Hematopoietic multipotent progenitor cell (in vitro differentiated cells): Measurements from ENCODE around the gene CABLES2. TPM values are rescaled to one million over a fixed set of nuclear protein-coding genes. Genes with fewer than 3 reads are reported as not detected.

Source experiments
- DNase-seq, 3 donors: peaks; one replicate each; pipeline ENCODE4 v3.0.0-alpha.2; 2011 to 2015; ENCODE audit warnings: low read depth in 2 of 3, low spot score in 2 of 3
- total RNA-seq: library from RNA; depleted of rRNA; stranded (reverse); fragments of >200 nt; gene quantifications from one replicate; pipeline ENCODE4 v1.2.3, GENCODE V29; 2012

Gene CABLES2
- total RNA-seq, 1 donor: 3.2 TPM

DNA sequence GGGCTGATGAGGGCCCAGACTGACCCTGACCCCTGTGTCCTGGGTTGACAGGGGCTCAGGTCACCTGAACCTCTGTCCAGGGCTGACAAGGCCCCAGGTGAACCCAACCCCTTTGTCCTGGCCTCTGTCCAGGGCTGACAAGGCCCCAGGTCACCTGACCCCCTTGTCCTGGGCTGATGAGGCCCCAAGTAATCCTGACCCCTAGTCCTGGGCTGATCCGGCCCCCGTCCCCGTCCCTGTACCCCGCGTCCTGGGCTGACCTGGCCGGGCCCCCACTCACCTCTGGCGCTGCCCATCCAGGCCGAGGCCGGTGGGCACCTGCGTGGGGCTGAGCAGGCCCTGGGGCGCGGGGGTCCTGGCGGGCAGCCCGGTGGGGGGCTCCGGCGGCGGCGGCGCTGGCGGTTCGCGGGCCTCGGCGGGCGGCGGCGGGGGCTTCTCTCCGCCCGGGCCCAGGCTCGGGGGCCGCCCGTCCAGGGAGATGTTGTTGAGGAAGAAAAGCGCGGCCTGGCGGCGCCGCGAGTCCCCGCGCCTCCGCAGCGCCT, 379 bp downstream of the CABLES2 start:
- no peak for DNase-seq

DNA sequence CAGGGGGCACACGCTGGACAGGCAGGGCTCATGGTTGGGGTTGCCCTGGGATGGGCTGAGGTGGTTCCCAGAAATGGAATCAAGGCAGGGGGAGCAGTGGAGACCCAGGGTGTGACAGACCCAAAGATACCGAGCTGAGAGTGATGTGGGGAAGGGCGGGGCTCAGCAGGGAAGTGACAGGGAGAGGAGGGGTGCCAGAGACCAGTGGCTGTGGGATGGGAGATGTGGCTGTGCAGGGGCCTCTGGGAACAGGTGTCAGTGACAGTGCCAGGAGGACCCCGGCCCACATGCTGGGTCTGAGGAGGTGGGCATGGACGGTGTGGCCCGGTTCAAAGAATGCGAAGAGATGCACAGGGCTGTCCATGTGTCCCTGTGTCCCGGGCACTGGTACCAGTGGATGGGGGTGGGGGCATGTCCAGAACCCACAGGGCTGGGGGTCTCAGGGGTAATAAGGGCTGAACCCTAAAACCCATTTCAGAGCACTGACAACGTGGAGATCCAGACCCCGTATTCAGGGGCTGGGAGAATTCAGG, 1.0 kb downstream of the CABLES2 start:
- DNase-seq: no peak

DNA sequence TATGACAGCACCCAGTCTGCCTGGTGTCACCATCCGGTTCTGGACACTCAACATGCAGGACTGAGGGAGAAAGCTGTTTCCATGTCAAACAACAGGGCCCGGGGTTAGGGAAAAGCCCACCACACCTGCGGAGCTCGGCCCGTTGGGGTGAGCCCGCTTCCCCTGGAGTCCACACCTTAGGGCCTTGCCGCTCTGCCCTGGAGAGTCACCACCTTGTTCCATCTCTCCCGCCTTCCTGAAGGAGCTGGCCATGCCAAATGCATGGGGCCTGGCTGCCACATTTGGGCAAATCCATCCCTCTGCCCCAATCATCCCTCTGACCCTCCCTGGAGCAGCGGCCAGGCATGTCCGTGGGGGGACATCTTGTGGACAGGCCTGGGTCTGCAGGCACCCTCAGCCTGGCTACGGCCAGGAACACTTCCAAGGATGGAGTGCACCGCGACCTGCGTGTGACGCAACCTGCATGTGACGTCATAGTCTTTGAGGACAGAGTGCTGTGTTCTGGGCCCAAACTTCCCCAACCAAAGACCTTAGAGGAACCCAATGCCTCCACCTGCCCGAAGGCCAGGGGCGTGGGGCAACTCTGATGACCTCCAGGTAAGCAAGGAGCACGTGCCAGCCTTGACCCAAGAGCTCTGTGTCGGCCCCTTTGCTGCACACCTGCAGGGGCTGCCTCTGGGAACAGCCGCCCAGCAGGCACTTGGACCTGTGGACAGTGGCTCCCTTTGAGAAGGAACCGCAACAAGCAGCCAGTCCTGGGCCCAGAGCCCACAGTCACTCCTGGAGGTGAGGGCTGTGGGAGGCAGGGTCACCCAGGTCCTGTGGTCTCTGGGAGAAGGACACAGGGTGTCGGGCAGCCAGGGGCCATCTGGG, 1.7 kb downstream of the CABLES2 start:
- DNase-seq: no peak

DNA sequence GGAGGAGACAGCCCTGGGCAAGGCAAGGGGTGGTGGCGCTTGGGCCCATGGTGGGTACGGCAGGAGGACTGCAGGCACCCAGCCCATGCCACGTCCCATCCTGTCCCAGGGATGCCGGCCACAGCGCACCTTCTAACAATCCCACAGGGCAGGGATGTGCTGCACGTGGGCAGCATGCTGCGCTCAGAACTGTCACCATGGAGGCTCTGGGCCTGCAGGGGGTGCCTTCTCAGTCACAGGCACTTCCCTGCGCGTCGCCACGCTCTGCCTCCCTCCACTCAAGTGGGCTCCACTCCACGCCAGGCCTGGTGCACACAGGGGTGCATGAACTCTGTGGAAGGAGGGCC, 2.4 kb downstream of the CABLES2 start:
- DNase-seq: no peak

DNA sequence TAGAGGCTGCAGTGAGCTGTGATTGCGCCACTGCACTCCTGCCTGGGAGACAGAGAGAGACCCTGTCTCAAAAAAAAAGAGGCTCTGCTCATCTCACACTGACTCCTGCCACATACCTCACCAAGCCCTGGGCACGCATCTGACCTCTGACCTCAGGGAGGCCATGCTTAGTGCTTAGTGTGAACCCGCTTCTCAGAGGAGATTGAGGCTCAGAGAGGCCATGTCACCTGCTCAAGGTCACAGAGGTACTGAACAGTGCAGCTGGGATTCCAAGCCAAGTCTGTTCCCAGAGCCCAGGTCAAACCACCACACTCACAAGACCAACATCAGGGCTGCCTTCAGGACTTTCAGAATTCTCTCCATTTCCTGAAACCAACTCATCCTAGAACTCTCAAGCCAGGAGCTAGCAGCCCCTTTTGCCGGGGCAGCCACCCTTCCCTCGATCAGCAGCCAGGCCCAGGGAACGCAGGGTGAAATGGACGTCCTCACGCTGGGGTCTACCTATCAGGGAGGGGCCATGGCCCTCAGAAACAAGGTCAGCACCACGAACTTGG, 2.9 kb downstream of the CABLES2 start:
- no peak for DNase-seq

DNA sequence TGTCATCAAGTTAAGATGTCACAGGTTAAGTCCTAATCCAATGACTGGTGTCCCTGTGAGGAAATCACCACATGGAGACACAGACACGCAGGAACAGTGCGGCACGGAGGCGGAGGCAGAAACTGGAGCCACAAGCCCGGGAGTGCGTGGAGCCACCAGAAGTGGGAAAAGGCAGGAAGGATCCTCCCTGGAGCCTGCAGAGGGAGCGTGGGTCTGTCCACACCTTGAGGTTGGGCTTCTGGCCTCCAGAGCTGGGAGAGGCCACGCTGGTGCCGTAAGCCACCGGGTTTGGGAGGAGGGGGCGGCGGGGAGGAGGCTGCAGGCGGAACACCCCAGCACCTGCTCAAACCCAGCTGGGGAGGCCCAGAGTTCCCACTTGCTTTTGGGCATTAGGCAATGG, 3.8 kb downstream of the CABLES2 start:
- no peak for DNase-seq

DNA sequence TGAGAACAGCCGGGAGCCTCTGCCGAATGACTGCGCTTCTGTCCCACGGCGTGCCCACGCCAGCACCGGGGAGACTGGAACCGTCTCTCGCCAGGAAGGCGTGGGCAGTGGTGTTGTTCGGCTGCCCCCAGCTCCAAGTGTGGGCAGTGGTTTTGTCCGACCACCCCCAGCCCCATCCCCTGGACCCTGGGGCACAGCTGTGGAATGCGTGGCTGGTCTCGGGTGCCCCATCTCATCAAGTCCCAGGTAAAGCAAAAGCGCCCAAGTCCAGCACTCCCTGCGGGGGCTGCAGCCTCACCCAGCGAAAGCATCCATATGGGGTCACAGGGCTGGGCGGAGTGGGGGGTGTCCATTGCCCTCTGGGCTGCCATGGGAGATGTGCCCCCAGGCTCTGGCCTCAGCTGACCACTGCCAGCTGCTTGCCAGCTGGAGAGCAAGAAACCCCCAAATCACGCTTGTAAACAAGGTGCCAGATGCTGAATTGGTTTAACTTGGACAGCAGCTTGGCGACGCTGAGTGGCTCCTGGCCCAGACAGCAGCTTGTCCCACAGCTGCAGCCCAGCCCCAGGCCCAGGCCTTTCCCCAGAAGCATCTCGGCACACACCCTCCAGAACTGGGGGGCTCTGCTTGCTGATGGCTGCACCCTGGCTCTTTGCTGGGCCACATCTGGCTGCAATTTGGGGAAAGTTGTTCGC, 4.5 kb downstream of the CABLES2 start:
- no peak for DNase-seq

DNA sequence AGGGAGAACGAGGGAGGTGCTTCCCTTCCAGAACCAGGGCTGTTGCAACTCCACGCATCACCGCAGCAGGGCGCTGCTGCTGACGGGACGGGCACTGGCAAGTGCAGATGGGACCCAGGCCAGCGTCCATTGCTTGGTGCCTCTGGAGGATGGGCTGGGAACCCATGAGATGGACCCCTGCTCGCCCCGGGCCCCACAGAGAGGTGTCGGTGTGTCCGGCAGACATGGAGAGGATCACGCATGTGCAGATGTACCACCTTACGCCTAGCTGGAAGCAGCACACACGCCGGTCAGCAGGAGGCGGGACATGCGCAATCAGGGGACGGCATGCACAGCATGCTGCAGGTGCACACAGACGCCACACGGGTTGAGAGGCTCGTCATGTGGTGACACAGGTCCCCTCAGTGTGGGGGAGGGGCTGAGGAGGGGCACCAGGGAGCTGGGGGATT, 5.7 kb downstream of the CABLES2 start:
- no peak for DNase-seq

DNA sequence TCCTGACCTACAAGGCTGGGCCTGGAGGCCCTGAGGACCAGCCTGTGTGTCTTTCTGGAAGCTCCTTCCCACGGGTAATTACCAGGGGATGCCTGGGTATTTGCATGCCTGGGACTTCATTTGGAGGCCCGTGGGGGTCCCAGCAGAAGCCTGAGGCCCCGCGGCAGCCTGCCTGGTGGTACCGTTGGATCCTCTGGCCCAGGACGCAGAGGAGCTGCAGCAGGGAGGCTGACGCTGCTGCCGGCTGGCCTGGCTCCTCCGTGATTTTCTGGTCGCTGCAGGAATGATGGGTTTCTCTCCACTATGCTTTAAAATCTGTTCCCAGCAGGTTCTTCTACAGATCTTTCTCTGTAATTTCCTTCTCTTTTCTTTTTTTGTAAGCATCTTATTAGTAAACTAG, 6.5 kb downstream of the CABLES2 start:
- no peak for DNase-seq

DNA sequence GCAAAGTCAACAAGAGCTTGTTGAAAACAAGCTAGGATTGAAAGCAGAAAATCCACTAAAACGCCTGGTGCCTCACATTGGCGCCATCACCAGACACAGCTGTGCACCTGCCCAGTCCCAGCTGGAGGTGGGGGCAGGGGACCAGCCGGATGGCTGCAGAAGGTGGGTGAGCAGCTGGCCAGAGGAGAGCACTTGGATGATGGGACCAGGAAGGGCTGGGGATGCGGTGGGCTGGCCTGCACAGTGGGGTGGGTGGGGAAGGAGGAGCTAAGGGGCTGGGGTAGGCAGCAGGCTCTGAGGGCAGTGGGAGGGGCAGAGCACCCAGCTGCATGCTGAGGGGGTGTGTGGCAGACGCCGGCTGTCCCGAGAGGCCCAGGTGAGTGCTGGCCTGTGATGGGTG, 7.1 kb downstream of the CABLES2 start:
- no peak for DNase-seq

DNA sequence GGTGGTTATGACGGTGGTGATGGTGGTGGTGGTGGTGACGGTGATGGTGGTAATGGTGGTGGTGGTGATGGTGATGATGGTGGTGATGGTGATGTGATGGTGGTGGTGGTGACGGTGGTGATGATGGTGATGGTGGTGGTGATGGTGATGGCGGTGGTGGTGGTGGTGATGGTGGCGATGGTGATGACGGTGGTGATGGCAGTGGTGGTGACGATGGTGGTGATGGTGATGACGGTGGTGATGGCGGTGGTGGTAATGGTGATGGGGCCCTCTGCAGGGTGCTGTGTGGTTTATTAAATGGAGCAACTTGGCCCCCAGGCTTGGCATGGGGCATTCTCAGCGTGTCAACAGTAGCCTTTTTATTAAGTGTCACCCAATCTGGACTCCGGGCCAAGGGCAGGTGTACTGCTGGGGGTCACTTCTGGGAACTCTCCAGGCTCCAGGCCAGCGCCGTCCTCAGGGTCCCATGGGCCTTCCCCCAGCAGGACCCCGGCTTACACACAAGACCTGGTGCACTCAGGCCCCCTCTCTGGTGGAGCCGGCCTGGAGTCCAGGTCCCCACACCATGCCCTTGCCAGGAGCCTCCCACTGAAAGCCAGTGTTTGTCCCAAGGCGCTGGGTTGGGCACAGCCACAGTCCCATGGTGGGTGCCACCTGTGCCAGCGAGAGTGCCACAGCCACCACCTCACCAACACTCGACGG, 8.8 kb downstream of the CABLES2 start:
- DNase-seq: no peak

DNA sequence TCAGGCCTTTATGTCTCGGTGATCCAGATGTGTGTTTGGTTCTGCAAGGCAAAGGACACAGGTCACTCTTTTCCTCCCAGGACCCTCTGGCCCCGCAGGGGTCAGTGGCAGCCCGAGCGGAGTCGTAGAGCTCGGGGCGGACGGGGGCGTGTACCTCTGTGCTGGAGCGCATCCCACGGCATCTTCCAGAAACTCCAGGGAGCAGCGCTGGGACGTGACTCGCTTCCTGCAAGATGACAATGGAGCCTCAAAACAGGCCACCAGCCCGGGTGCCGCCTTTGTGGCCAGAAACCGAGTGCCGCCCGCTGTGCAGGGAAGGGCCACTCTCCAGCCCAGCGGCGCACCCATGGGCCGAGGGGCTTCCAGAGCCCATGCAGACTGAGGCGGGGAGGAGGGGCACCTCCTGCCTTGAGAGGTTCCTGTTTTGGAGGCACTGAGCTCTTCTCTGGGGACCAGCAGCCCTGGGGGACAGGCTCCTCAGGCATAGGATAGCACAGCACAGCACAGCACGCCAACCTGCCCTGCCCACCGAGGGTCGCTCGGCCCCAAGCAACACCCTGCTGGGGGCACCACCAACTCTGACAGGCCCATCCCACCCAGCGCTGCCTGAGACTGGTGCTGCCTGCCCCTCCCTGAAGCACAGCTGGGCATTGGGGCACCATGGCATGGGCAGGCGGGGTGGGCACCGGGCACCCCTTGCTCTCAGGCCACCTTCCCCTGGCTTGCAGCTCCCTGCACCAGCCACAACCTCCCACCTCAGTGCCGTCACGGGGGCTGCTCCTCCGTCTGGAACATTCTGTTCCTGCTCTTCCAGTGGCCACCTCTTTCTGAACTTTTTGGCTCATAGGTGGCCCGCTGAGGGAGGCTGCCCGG, 10.5 kb downstream of the CABLES2 start:
- DNase-seq: no peak

DNA sequence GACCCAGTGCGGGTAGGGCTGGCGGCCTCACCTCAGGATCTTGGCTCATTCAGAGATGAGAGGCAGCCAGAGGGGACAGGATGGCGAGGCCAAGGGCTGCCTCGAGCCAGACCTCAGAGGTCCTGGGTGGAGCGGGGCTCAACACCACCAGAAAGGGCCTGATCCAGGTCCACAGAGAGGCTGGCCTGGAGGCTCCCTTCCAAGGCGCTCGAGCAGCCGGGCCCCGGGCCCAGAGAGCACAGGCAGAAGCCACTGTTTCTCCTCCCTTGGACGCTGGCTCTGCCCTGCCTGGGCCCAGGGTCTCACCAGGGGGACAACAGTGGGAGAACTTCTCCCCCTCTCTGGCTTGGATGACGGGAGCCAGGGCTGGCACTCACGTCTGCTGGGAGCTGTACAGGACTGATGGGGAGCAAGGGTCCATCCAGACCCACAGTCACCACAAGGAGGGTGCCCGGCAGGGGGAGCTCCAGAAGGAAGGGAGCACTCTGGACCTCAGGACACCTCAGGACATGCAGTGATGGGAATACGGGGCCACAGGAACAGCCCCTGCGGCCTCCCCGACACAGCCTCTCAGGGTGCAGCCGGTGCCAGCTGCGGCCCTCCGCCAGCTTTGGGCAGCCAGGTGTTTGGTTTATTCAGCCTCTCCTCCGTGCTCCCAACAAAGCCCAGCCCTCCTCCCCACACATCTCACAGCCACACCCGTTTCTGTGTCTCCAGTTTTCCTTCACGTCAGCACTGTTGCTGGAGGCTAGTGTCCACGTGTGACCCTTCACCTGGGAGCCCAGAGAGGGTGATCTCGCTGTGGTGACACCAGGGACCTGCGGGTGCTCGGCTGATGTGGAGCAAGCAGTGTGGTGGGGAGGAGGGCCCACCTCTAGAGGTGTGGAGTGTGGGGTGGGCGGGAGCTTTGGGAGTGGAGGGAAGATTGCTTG, 11.5 kb downstream of the CABLES2 start:
- DNase-seq: no peak

DNA sequence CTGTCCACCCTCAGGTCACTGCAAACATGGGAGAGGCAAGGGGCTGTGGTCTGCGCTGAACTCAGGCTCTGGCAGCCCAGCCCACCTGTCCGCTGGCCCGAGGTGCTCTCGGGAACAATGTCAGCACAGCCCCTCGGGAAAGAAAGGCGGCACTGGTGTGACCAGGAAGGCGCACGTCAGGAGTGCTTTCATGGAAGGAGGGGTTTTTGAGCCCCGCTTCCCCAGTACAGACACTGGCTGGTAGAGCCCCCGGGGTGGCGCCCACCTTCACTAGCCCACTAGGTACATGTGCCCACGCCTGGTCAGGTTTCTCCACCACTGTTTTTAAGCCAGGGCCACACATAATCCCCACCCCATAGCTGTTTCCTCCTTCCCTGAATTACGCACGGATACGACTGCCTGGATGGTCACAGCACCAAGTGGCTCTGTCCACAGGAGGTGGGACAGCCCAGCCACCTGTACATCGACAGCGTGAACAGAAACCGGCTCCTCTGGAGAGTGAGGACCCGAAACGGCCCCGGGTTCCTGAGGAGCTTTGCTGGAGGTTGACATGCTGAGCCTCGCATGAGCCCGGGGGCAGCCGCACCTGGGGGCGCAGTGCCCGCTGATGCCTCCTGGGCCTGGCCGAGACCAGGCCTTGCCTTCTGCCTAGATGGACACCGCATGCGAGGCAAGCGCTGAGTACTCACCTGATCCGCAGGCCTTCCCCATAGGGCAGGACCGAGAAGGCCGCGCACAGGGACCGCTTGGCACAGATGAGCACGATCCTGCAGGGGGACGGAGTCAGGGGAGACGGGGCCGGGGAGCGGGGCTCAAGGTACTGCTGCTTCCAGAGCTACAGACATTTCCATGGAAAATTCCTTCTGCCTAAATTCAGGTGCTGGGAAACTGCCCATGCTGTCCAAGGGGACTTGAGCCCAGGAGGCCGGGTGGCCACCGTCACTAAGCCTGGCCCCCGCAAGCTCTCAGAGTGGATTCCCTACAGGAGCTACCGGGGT, 12.5 kb downstream of the CABLES2 start:
- no peak for DNase-seq

DNA sequence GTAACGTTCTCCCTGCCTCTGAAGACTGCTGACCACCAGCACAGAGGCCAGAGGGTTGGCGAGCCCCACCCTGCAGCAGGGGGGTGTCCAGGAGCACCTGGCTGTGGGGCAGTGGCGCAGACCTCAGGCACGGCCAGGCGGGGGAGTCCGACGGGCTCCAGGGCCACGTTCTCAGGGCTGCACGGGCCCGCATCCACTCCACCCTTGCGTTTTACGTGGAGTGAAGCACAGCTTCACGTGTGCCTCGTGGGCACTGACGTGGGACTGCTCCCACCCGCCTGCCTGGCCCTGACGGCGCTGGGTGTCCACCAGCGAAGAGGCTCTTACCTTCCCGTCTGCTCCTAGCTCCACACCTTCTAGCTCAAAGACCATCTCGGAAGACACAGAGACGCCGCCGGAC, 13.3 kb downstream of the CABLES2 start:
- no peak for DNase-seq

DNA sequence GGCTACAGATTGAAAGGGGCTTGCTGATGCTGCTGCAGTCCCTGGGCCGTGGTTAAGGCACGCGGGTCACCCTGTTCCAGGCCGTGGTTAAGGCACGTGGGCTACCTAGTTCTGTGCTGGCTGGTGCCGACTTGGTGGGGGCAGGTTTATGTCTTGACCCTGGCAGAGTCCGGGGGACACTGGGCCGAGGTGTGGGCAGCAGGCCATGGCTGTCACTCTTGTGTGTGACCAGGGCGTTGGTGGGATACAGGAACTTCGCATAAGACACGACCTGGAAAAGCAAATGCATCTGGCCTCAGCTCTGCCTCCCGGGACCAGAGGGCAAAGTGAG, 13.8 kb downstream of the CABLES2 start:
- DNase-seq: no peak

DNA sequence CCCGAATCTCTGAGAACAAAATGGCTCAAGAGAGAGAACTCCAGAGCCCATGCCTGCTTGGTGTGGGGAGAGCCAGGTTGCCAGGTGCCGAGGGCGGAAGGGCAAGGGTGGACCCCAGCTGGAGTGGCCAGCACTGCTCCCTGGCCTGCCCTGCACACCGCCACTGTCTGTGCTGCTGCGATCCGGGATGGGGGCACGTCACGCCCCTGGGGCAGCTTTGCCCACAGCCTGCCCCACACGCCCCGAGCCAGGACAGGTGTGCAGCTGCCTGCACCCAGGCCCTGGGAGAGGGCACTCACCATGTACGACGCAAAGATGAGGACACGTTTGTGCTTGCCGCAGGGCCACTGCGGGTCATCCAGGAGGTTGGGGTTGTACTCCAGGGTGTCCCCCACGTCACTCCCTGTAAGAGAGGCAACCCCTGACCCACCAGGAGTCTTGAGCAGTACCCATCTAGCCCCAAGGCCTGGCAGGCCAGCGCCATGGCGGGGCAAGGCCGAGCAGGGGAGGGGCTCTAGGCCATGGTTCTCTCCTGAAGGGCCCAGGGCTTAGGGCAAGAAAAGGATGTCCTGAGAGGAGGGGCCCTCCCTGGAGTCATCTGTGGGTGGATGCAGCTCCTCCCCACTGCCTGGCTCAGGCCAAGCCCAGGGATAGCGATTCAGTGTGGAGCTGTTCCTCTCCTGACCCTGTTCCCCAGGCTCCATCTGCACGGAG, 14.3 kb downstream of the CABLES2 start:
- no peak for DNase-seq
